Right lobe of liver (tissue), 6 donors: Measurements from ENCODE around the gene TOM1L2. TPM values are rescaled to one million over a fixed set of nuclear protein-coding genes. Genes with fewer than 3 reads are reported as not detected.

ENCODE experiments used
- ATAC-seq, 4 donors: fragments of 200-7000 bp; cut with Tn5 transposase; one replicate each; pipeline ENCODE4 v1.9.1; 2020; ENCODE audit warnings: mild to moderate bottlenecking in 4 of 4, moderate library complexity in 4 of 4
- DNase-seq, 3 donors: peaks; one replicate each; pipeline ENCODE4 v3.0.0-alpha.2; 2020
- H3K27ac ChIP-seq, 3 donors: fragments of 200-600 bp; one replicate each; pipeline ENCODE4 v1.8.0; 2022
- H3K27me3 ChIP-seq, 2 donors: fragments of 200-600 bp; one replicate each; pipeline ENCODE4 v1.8.0; 2022
- H3K36me3 ChIP-seq, 4 donors: fragments of 200-600 bp; sonication (generic) in 1 of 4; one replicate each; pipeline versions ENCODE4 v1.5.1 to v1.8.0; 2017 to 2022; ENCODE audit warnings: control low read depth in 1 of 4
- H3K4me1 ChIP-seq, 4 donors: fragments of 200-600 bp; sonication (generic) in 1 of 4; one replicate each; pipeline versions ENCODE4 v1.5.1 to v1.8.0; 2017 to 2022; ENCODE audit warnings: control low read depth in 1 of 4
- H3K4me3 ChIP-seq, 3 donors: fragments of 200-600 bp; one replicate each; pipeline ENCODE4 v1.8.0; 2022
- H3K9me3 ChIP-seq, 4 donors: fragments of 200-600 bp; sonication (generic) in 1 of 4; one replicate each; pipeline versions ENCODE4 v1.5.1 to v1.8.0; 2017 to 2022; ENCODE audit warnings: control low read depth in 1 of 4
- POLR2A ChIP-seq: fragments of 450-650 bp; IDR thresholded peaks from one replicate; pipeline ENCODE4 v1.6.1; 2017; ENCODE audit warnings: antibody characterized with exemption, mild to moderate bottlenecking
- WGBS: methylation state at CpG from one replicate; pipeline ENCODE4 v1.1.6; 2018; ENCODE audit warnings: low coverage, low lambda C conversion rate; ENCODE audit not compliant: insufficient coverage; ENCODE audit errors: missing lambda C conversion rate; 5-methylcytosine and 5-hydroxymethylcytosine counted together
- intact Hi-C, 2 donors: fragments of 100-400 bp; cut with DNase I; formaldehyde crosslinking; loops; one replicate each; pipeline versions ENCODE4 v1.11.2 to v1.14.1; 2022
- total RNA-seq, 6 experiments: library from RNA; depleted of rRNA in 2 of 6; stranded (reverse); fragments of >200 nt in 2 of 6; fragmentation: NEBNext Ultra II Directional in 3 of 6; extraction: Animal tissue kit (Norgen Biotek cat#: 25700) in 3 of 6; gene quantifications; one replicate each; pipeline versions ENCODE4 v1.1.0 to v1.2.4, GENCODE V29; 2016 to 2023
- TF ChIP-seq, protein P1 (sequence below), 4 donors: fragments of 200-600 bp in 3 of 4; fragments of 450-650 bp in 1 of 4; IDR thresholded peaks; one replicate each; pipeline versions ENCODE4 v1.5.1 to v1.8.0; 2016 to 2022; ENCODE audit warnings: antibody characterized with exemption in 4 of 4, mild to moderate bottlenecking in 2 of 4
- donor health status: DM: no; HTN: yes; CAD: no.
- donor health status: DM: no; HTN: no; CAD: no.
- donor health status: DM: no; HTN: no; CAD: no.
- donor health status: DM: no; HTN: yes; CAD: no.
- donor health status: DM: no; HTN: yes; CAD: no.

The TOM1L2 gene
- total RNA-seq, 6 experiments from 2014 or later, result 13.5 to 21.2 (median 16.0) TPM

DNA sequence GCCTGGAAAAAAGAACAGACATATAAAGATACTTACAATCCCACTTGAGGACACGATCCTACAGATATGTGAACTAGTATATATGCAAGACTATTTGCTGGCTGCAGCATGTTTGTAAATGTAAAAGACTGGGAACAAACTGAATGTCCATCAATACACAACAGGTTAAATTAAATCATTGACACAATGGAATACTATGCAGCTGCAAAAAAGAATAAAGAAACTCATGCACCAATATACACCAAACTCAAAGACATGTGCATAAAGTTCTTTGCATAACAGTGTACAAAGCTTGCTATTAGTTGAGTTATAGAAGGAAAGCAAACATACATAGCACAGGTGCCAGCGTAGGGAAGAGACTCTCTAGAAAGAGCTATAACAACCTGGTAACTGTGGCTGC, 73.5 kb downstream of the TOM1L2 start:
- DNase-seq, result no peak
- intact Hi-C loops, result no loop called here
- no peaks in the 10 kb centered on the region for H3K36me3 ChIP-seq

DNA sequence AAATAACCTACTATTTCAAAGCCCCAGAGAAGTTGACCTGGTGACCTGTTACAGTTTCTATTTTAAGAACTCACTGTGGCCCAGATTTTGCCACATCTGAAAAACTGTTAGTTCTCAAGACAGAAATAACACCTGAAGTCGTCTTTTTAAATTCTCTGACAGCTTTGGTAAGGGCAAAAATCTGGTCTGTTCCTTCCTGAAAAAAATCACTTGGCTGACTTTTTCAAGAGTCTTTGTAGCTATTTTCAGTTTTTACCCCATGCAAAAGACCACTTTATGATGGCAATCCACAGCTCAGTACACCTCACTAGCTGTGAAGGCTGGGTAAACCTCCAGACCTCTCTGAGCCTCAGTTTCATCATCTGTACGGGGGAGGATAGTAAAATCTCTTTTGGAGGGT, 74.8 kb downstream of the TOM1L2 start:
- no peak for TF ChIP-seq POLR2A
- no peak for DNase-seq
- intact Hi-C loops, result no loop called here
- no peak for ATAC-seq
- H3K4me3 ChIP-seq, result no peak overlapping the region
- H3K4me1 ChIP-seq, result peaks cover 0 to 30% (median 15%) of the 10 kb centered on the region in 4 donors
- WGBS, result 43% methylated on average over 2 of the region's 2 CpGs
- no peak overlapping the region for H3K27ac ChIP-seq
- H3K27me3 ChIP-seq, result no peaks in the 10 kb centered on the region
- no peaks in the 10 kb centered on the region for H3K36me3 ChIP-seq
- H3K9me3 ChIP-seq, result no peaks in the 10 kb centered on the region

More for the DNA sequence above, 73.5 kb downstream of the TOM1L2 start:
- Histone ChIP-seq H3K9me3 (no peaks in the 10 kb centered on the region), H3K4me3 (no peak overlapping the region), H3K4me1 (peaks cover 0 to 30% (median 15%) of the 10 kb centered on the region in 4 donors), H3K27ac (no peak overlapping the region), H3K27me3 (no peaks in the 10 kb centered on the region)
- ATAC-seq, result no peak
- no peak for TF ChIP-seq POLR2A
- TF ChIP-seq, protein P1, sequence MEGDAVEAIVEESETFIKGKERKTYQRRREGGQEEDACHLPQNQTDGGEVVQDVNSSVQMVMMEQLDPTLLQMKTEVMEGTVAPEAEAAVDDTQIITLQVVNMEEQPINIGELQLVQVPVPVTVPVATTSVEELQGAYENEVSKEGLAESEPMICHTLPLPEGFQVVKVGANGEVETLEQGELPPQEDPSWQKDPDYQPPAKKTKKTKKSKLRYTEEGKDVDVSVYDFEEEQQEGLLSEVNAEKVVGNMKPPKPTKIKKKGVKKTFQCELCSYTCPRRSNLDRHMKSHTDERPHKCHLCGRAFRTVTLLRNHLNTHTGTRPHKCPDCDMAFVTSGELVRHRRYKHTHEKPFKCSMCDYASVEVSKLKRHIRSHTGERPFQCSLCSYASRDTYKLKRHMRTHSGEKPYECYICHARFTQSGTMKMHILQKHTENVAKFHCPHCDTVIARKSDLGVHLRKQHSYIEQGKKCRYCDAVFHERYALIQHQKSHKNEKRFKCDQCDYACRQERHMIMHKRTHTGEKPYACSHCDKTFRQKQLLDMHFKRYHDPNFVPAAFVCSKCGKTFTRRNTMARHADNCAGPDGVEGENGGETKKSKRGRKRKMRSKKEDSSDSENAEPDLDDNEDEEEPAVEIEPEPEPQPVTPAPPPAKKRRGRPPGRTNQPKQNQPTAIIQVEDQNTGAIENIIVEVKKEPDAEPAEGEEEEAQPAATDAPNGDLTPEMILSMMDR (IDR thresholded peaks at IDR 0.05), result no peak
- WGBS, result 100% methylated on average over 2 of the region's 2 CpGs

DNA sequence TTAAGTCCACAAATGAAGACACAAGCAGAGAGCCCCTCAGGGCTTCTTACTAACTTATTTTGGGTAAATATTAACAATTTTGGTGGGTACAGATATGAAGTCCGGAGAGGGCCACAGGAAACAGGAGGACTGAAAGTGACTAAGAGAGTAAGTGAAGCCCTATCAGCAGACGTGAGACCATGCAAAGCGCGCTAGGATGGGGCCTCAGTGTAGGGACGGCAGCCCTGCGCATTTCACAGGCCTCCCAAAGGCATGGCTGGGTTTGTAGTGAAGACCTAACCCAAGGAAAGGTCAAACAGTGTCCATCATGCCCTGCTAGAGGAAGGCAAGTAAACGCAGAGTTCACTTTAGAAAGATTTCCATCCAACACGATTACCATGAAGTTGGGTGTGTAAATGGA, 75.5 kb downstream of the TOM1L2 start:
- 87% methylated on average over 8 of the region's 8 CpGs for WGBS
- no peak for ATAC-seq
- H3K4me1 ChIP-seq, result peaks cover 0 to 26% (median 15%) of the 10 kb centered on the region in 4 donors
- no peaks in the 10 kb centered on the region for H3K9me3 ChIP-seq
- no peaks in the 10 kb centered on the region for H3K27me3 ChIP-seq
- DNase-seq, result no peak
- intact Hi-C loops, result no loop called here
- no peak overlapping the region for H3K27ac ChIP-seq
- no peak overlapping the region for H3K4me3 ChIP-seq
- no peaks in the 10 kb centered on the region for H3K36me3 ChIP-seq
- TF ChIP-seq POLR2A, result no peak
- TF ChIP-seq, protein P1 (IDR thresholded peaks at IDR 0.05), result no peak

DNA sequence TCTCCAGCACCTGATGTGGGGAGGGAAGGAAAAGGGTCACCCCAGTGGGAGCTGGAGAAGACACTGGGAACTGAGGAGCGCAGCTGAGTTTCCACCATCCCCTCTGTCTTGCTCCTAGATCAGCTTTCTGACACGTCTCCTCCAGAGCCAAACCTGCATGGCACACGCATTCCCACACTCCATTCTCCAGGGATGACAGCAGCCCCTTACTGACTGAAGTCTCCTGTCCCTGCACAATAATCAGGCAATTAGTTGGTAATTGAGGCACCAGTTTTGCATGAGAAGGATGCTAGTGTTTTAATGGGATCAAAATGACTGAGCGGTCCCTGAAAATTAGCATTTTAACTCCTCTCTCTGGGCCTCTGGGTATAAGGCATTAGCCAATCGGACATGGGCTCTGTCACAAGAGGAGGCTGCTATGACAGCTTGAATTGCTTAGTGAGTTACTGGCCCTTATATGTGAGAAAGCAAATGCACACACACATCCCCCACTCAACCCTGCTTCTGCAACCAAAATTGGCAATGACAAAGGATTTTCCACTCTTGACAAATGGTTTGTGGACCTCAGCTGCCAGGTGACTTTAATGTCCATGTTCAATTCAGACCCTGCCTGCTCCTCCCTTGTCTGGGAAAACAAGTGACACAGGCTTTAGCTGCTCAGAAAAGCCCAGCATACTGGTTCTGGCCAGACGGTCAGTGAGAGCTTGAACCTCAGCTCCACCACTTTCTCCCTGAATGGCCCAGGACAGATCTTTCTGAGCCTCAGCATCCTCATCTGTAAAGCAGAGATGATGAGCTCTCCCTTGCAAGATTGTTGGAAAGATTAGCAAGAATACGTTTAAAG, 78.2 kb downstream of the TOM1L2 start:
- no peaks in the 10 kb centered on the region for H3K27me3 ChIP-seq
- peaks cover 0 to under 1% (median 0%) of the 10 kb centered on the region in 4 donors for H3K4me1 ChIP-seq
- no peak for ATAC-seq
- 89% methylated on average over 7 of the region's 7 CpGs for WGBS
- H3K36me3 ChIP-seq, result no peaks in the 10 kb centered on the region
- H3K4me3 ChIP-seq, result no peak overlapping the region
- intact Hi-C loops, result no loop called here
- TF ChIP-seq, protein P1 (IDR thresholded peaks at IDR 0.05), result no peak
- no peak for TF ChIP-seq POLR2A
- no peak for DNase-seq
- no peak overlapping the region for H3K27ac ChIP-seq
- H3K9me3 ChIP-seq, result no peaks in the 10 kb centered on the region

GRCh38 chr17:17892731-17893130, 79.5 kb downstream of the TOM1L2 start:
- no peak for TF ChIP-seq POLR2A
- TF ChIP-seq, protein P1 (IDR thresholded peaks at IDR 0.05), result no peak
- 83% methylated on average over 1 of the region's 2 CpGs for WGBS
- no peak for ATAC-seq
- Histone ChIP-seq H3K27ac (no peak overlapping the region), H3K36me3 (no peaks in the 10 kb centered on the region), H3K4me1 (no peaks in the 10 kb centered on the region), H3K27me3 (no peaks in the 10 kb centered on the region), H3K9me3 (no peaks in the 10 kb centered on the region), H3K4me3 (no peak overlapping the region)
- no peak for DNase-seq
- intact Hi-C loops, result no loop called here
